ENCODE data around the gene ERCC8.

ERCC8 gene

GRCh38 chr5:60843386-60843935, 101.4 kb downstream of the ERCC8 start:
- Histone ChIP-seq H3K9me3 (ENCODE audit: control extremely low read depth in 1 of 5, control insufficient read depth in 4 of 5, insufficient read depth in 2 of 5, low read depth in 1 of 5, low read length in 4 of 5) (no peaks in the 10 kb centered on the region), H3K4me1 (ENCODE audit: control extremely low read depth in 1 of 4, control insufficient read depth in 4 of 4, insufficient read depth in 4 of 4, low read length in 3 of 4) (peaks cover 3 to 19% (median 13%) of the 10 kb centered on the region in 4 experiments), H3K36me3 (ENCODE audit: control insufficient read depth in 4 of 4, insufficient read depth in 4 of 4, low read length in 3 of 4) (no peaks in the 10 kb centered on the region), H3K4me3 (ENCODE audit: control insufficient read depth in 1 of 7, extremely low read depth in 1 of 7, insufficient read depth in 4 of 7, low read depth in 2 of 7, low read length in 6 of 7) (peak overlapping the region; percentile 79 to 95 (median 90)), H3K27ac (ENCODE audit: insufficient read depth in 1 of 2, low read depth in 1 of 2, low read length in 2 of 2, poor library complexity in 1 of 2, severe bottlenecking in 2 of 2) (no peak overlapping the region), H3K27me3 (replicated peaks in 2 of 5; ENCODE audit: control insufficient read depth in 4 of 5, insufficient read depth in 5 of 5, low read length in 4 of 5) (peaks cover 0 to 6% (median 2%) of the 10 kb centered on the region in 5 experiments)
- peak; percentile 21 to 62 (median 53) for DNase-seq
- POLR2A ChIA-PET, result no interaction called here
- CTCF ChIA-PET, result interaction anchor here (0.9 to 1.0 kb wide), 2 partner anchors 21 to 23 kb away, joined by 3 to 4 read pairs; no protein-coding TSS in a partner anchor
- 0% methylated on average over 48 of the region's 49 CpGs for WGBS (ENCODE audit: insufficient coverage)

GRCh38 chr5:60842871-60843385, 101.9 kb downstream of the ERCC8 start:
- DNase-seq, result peak in 1 of 3 donors; percentile 13
- Histone ChIP-seq H3K4me1 (ENCODE audit: control extremely low read depth in 1 of 4, control insufficient read depth in 4 of 4, insufficient read depth in 4 of 4, low read length in 3 of 4) (peaks cover 3 to 19% (median 15%) of the 10 kb centered on the region in 4 experiments), H3K27ac (ENCODE audit: insufficient read depth in 1 of 2, low read depth in 1 of 2, low read length in 2 of 2, poor library complexity in 1 of 2, severe bottlenecking in 2 of 2) (no peak overlapping the region), H3K36me3 (ENCODE audit: control insufficient read depth in 4 of 4, insufficient read depth in 4 of 4, low read length in 3 of 4) (no peaks in the 10 kb centered on the region), H3K27me3 (replicated peaks in 2 of 5; ENCODE audit: control insufficient read depth in 4 of 5, insufficient read depth in 5 of 5, low read length in 4 of 5) (peaks cover 0 to 6% (median 2%) of the 10 kb centered on the region in 5 experiments), H3K4me3 (ENCODE audit: control insufficient read depth in 1 of 7, extremely low read depth in 1 of 7, insufficient read depth in 4 of 7, low read depth in 2 of 7, low read length in 6 of 7) (peak overlapping the region; percentile 79 to 95 (median 90)), H3K9me3 (ENCODE audit: control extremely low read depth in 1 of 5, control insufficient read depth in 4 of 5, insufficient read depth in 2 of 5, low read depth in 1 of 5, low read length in 4 of 5) (no peaks in the 10 kb centered on the region)
- ChIA-PET CTCF (interaction anchor here (0.9 to 1.5 kb wide), 3 partner anchors 20 to 165 kb away, joined by 3 to 6 read pairs (median 4); no protein-coding TSS in a partner anchor), POLR2A (no interaction called here)
- 41% methylated on average over 21 of the region's 26 CpGs for WGBS (ENCODE audit: insufficient coverage)

GRCh38 chr5:60841361-60841760, 103.5 kb downstream of the ERCC8 start:
- no CpG with 5 or more reads among the region's 2 CpGs for WGBS (ENCODE audit: insufficient coverage)
- H3K27me3 ChIP-seq (replicated peaks in 2 of 5; ENCODE audit: control insufficient read depth in 4 of 5, insufficient read depth in 5 of 5, low read length in 4 of 5), result peaks cover 0 to 6% (median 2%) of the 10 kb centered on the region in 5 experiments
- no peak overlapping the region for H3K27ac ChIP-seq (ENCODE audit: insufficient read depth in 1 of 2, low read depth in 1 of 2, low read length in 2 of 2, poor library complexity in 1 of 2, severe bottlenecking in 2 of 2)
- H3K4me3 ChIP-seq (ENCODE audit: control insufficient read depth in 1 of 7, extremely low read depth in 1 of 7, insufficient read depth in 4 of 7, low read depth in 2 of 7, low read length in 6 of 7), result no peak overlapping the region
- no peaks in the 10 kb centered on the region for H3K9me3 ChIP-seq (ENCODE audit: control extremely low read depth in 1 of 5, control insufficient read depth in 4 of 5, insufficient read depth in 2 of 5, low read depth in 1 of 5, low read length in 4 of 5)
- H3K4me1 ChIP-seq (ENCODE audit: control extremely low read depth in 1 of 4, control insufficient read depth in 4 of 4, insufficient read depth in 4 of 4, low read length in 3 of 4), result peaks cover 3 to 19% (median 16%) of the 10 kb centered on the region in 4 experiments
- no peak for DNase-seq
- H3K36me3 ChIP-seq (ENCODE audit: control insufficient read depth in 4 of 4, insufficient read depth in 4 of 4, low read length in 3 of 4), result no peaks in the 10 kb centered on the region
- CTCF ChIA-PET, result interaction anchor here (1.1 kb wide), 1 partner anchor 16 kb away, joined by 3 read pairs; no protein-coding TSS in a partner anchor
- POLR2A ChIA-PET, result no interaction called here

- DNase-seq, result no peak
- 90% methylated on average over 3 of the region's 3 CpGs for WGBS (ENCODE audit: insufficient coverage)
- POLR2A ChIA-PET, result no interaction called here
- Histone ChIP-seq H3K27me3 (replicated peaks in 2 of 5; ENCODE audit: control insufficient read depth in 4 of 5, insufficient read depth in 5 of 5, low read length in 4 of 5) (no peaks in the 10 kb centered on the region), H3K9me3 (ENCODE audit: control extremely low read depth in 1 of 5, control insufficient read depth in 4 of 5, insufficient read depth in 2 of 5, low read depth in 1 of 5, low read length in 4 of 5) (no peaks in the 10 kb centered on the region), H3K36me3 (ENCODE audit: control insufficient read depth in 4 of 4, insufficient read depth in 4 of 4, low read length in 3 of 4) (no peaks in the 10 kb centered on the region), H3K27ac (ENCODE audit: insufficient read depth in 1 of 2, low read depth in 1 of 2, low read length in 2 of 2, poor library complexity in 1 of 2, severe bottlenecking in 2 of 2) (no peak overlapping the region), H3K4me1 (ENCODE audit: control extremely low read depth in 1 of 4, control insufficient read depth in 4 of 4, insufficient read depth in 4 of 4, low read length in 3 of 4) (peaks cover 0 to 6% (median 0%) of the 10 kb centered on the region in 4 experiments), H3K4me3 (ENCODE audit: control insufficient read depth in 1 of 7, extremely low read depth in 1 of 7, insufficient read depth in 4 of 7, low read depth in 2 of 7, low read length in 6 of 7) (no peak overlapping the region)
- CTCF ChIA-PET, result interaction anchor here (1.1 kb wide), 1 partner anchor 158 kb away, joined by 3 read pairs; no protein-coding TSS in a partner anchor
Observed at GRCh38 chr5:60836131-60836530, 108.7 kb downstream of the ERCC8 start.

GRCh38 chr5:60835554-60835953, 109.3 kb downstream of the ERCC8 start:
- no peak for DNase-seq
- POLR2A ChIA-PET, result interaction anchor here (0.7 kb wide), 1 partner anchor 36 kb away, joined by 3 read pairs; no protein-coding TSS in a partner anchor
- Histone ChIP-seq H3K36me3 (ENCODE audit: control insufficient read depth in 4 of 4, insufficient read depth in 4 of 4, low read length in 3 of 4) (no peaks in the 10 kb centered on the region), H3K27ac (ENCODE audit: insufficient read depth in 1 of 2, low read depth in 1 of 2, low read length in 2 of 2, poor library complexity in 1 of 2, severe bottlenecking in 2 of 2) (no peak overlapping the region), H3K4me1 (ENCODE audit: control extremely low read depth in 1 of 4, control insufficient read depth in 4 of 4, insufficient read depth in 4 of 4, low read length in 3 of 4) (peaks cover 0 to 6% (median 0%) of the 10 kb centered on the region in 4 experiments), H3K9me3 (ENCODE audit: control extremely low read depth in 1 of 5, control insufficient read depth in 4 of 5, insufficient read depth in 2 of 5, low read depth in 1 of 5, low read length in 4 of 5) (no peaks in the 10 kb centered on the region), H3K4me3 (ENCODE audit: control insufficient read depth in 1 of 7, extremely low read depth in 1 of 7, insufficient read depth in 4 of 7, low read depth in 2 of 7, low read length in 6 of 7) (no peak overlapping the region), H3K27me3 (replicated peaks in 2 of 5; ENCODE audit: control insufficient read depth in 4 of 5, insufficient read depth in 5 of 5, low read length in 4 of 5) (no peaks in the 10 kb centered on the region)
- CTCF ChIA-PET, result interaction anchor here (1.1 to 1.9 kb wide), 2 partner anchors 14 to 157 kb away, joined by 3 to 4 read pairs; no protein-coding TSS in a partner anchor
- WGBS (ENCODE audit: insufficient coverage), result 100% methylated on average over 1 of the region's 5 CpGs

GRCh38 chr5:60833520-60833919, 111.3 kb downstream of the ERCC8 start:
- ChIA-PET CTCF (interaction anchor here (0.7 to 1.9 kb wide), 2 partner anchors 12 to 165 kb away, joined by 3 to 4 read pairs; no protein-coding TSS in a partner anchor), POLR2A (no interaction called here)
- H3K27ac ChIP-seq (ENCODE audit: insufficient read depth in 1 of 2, low read depth in 1 of 2, low read length in 2 of 2, poor library complexity in 1 of 2, severe bottlenecking in 2 of 2), result no peak overlapping the region
- H3K9me3 ChIP-seq (ENCODE audit: control extremely low read depth in 1 of 5, control insufficient read depth in 4 of 5, insufficient read depth in 2 of 5, low read depth in 1 of 5, low read length in 4 of 5), result no peaks in the 10 kb centered on the region
- H3K36me3 ChIP-seq (ENCODE audit: control insufficient read depth in 4 of 4, insufficient read depth in 4 of 4, low read length in 3 of 4), result no peaks in the 10 kb centered on the region
- no peaks in the 10 kb centered on the region for H3K27me3 ChIP-seq (replicated peaks in 2 of 5; ENCODE audit: control insufficient read depth in 4 of 5, insufficient read depth in 5 of 5, low read length in 4 of 5)
- DNase-seq, result no peak
- H3K4me3 ChIP-seq (ENCODE audit: control insufficient read depth in 1 of 7, extremely low read depth in 1 of 7, insufficient read depth in 4 of 7, low read depth in 2 of 7, low read length in 6 of 7), result no peak overlapping the region
- peaks cover 0 to 11% (median 0%) of the 10 kb centered on the region in 4 experiments for H3K4me1 ChIP-seq (ENCODE audit: control extremely low read depth in 1 of 4, control insufficient read depth in 4 of 4, insufficient read depth in 4 of 4, low read length in 3 of 4)

GRCh38 chr5:60830581-60831127, 114.2 kb downstream of the ERCC8 start:
- no peaks in the 10 kb centered on the region for H3K36me3 ChIP-seq (ENCODE audit: control insufficient read depth in 4 of 4, insufficient read depth in 4 of 4, low read length in 3 of 4)
- DNase-seq, result no peak
- CTCF ChIA-PET, result no interaction called here
- H3K27me3 ChIP-seq (replicated peaks in 2 of 5; ENCODE audit: control insufficient read depth in 4 of 5, insufficient read depth in 5 of 5, low read length in 4 of 5), result no peaks in the 10 kb centered on the region
- no peak overlapping the region for H3K27ac ChIP-seq (ENCODE audit: insufficient read depth in 1 of 2, low read depth in 1 of 2, low read length in 2 of 2, poor library complexity in 1 of 2, severe bottlenecking in 2 of 2)
- no peaks in the 10 kb centered on the region for H3K9me3 ChIP-seq (ENCODE audit: control extremely low read depth in 1 of 5, control insufficient read depth in 4 of 5, insufficient read depth in 2 of 5, low read depth in 1 of 5, low read length in 4 of 5)
- POLR2A ChIA-PET, result no interaction called here
- peaks cover 0 to 8% (median 3%) of the 10 kb centered on the region in 4 experiments for H3K4me1 ChIP-seq (ENCODE audit: control extremely low read depth in 1 of 4, control insufficient read depth in 4 of 4, insufficient read depth in 4 of 4, low read length in 3 of 4)
- H3K4me3 ChIP-seq (ENCODE audit: control insufficient read depth in 1 of 7, extremely low read depth in 1 of 7, insufficient read depth in 4 of 7, low read depth in 2 of 7, low read length in 6 of 7), result no peak overlapping the region
